ENCODE data around the gene PLXDC2.

The PLXDC2 gene

DNA sequence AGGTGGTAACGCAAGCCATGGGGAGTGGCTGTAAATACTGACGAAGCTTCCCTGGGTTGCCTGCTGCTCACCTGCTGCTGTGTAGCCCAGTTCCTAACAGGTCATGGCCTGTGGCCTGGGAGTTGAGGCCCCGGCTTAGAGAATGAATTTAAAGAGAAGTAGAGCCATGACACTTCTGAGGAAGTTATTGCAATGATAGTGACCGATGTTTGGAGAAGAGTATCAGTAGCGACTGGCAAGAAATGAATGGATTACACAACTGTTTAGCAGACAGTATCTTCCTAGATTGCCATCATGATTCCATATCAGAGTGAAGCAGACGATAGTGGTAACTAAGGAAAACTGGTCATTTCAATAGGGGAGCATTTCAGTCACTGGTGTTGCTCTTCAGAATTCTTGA is 249.6 kb downstream of the PLXDC2 start:
- DNase-seq = no peak

DNA sequence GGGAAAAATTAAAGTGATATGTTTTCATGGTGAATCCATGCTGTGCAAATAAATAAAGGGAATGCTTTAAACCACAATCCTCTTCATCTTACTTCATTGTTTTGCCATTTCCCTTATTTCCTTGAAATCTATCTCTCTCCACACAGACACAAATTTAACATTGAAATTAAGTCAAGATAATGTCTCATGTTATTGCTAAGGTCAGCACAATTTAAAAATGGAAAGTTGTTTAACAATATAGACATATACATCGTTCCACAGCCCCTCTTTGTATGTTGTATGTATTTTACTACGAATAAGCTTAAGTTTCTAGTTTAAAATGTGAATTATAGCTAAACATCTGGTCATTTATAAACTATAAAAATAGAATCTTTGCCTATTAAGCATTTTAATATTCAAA is 256.9 kb downstream of the PLXDC2 start:
- DNase-seq = no peak

- DNase-seq = no peak
Measured at GRCh38 chr10:20075713-20076112, 259.5 kb downstream of the PLXDC2 start.

- DNase-seq = no peak
Measured at GRCh38 chr10:20084451-20084850, 268.2 kb downstream of the PLXDC2 start.

GRCh38 chr10:20085115-20085514 is 268.9 kb downstream of the PLXDC2 start:
- no peak for DNase-seq

DNA sequence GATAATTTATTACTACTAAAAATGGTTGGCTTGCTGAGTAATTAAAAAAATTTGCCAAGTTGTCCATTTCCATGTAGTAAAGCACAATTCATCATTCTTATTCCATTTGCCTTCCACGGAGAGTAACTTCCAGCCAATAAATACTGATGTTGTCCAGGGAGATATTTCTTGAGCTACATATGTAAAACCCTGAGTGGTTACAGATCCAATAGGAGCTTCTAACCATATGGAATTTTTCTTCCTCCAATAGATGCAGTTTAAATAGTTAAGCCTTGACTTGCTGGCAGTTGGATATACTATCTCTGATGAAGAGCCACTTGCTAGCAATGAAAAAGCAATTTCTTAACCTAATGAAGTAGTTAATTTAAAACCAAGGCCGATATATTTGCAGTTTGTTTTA is 271.1 kb downstream of the PLXDC2 start:
- DNase-seq = no peak

DNA sequence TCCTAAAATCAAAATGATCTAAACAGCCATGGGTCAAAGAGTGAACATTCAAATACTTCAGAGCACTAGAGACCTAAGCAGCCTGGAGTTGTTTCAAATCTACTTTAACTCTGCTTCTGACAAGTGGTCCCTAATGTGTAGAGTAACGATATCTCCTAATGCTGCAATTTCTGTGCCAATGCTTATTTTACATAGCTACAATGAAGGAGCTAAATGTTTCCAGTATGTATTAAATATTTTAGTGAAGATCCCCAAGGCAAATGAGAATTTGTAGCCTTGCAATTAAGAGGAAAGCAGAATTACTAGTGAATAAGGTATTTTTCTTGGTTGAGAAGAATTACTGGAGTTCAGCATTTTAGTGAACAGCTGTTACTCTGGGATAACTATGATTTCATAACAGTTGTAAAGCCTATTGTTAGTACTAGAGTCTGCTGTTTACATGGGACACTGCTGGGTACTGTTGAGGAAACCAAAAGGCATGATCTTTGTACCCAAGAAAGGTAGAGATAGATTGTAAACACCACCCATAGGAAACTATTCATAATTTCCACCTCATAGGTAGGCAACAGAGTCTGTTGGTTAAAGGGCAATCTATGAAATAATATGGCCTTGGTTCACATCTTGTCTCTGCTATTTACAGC is 271.9 kb downstream of the PLXDC2 start:
- no peak for DNase-seq

- DNase-seq = no peak
Measured at GRCh38 chr10:20089879-20090278, 273.6 kb downstream of the PLXDC2 start.

DNA sequence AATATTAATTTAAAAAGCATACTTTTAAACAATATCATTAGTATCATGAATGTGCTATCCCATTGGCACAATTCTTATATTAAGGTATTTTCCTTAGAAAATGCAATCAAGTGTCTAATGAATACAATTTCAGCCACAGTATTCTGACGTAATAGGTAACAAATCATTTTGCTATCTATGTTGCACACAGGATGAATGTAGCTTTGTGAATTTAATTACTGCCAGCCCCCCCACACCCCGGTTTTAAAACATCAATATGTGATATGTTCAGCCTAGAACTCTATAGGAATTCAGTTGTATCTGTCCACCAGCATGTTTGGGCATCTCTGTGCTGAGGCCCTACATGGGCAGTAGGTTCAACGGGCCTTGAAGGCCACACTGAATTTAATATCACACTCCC is 274.6 kb downstream of the PLXDC2 start:
- DNase-seq = no peak

DNA sequence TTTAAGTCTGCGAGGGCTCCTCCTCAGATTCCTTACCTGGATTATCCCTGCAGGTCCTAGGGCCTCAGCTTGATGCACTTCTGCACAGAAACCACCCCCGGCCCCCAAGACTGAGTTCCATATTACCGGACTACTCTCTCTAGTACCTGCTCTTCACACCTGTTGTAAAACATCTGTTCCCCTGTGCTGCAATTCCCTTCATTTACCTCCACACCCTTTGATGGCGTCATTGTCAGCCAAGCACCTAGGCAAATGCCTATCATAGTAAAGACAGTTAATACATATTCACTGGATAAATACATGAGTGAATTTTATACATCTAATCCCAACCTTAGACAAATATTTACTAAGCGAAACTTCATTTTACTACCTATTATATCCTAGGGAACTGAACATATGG is 275.5 kb downstream of the PLXDC2 start:
- DNase-seq = no peak

- no peak for DNase-seq
Measured at GRCh38 chr10:20093600-20093999, 277.4 kb downstream of the PLXDC2 start.

GRCh38 chr10:20094226-20094976 is 278.2 kb downstream of the PLXDC2 start:
- no peak for DNase-seq

DNA sequence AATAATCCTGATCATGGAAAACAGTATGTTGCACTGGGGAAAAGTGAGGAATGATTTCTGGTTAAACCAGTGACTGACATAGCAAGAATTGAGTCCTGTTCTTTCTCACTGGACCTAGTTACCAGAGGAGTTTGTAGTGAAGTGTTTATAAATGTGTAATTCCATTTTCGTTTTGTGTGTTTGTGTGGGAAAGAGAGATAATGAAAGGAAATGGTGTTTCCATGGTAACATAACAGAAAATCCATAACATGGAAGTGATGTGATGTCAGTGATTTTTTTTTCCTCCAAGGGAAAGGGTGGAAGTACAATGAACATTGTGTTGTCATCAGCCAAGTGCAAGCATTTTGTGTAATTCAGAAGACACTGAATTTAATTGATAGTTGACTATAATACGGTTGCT is 283.9 kb downstream of the PLXDC2 start:
- DNase-seq = no peak

DNA sequence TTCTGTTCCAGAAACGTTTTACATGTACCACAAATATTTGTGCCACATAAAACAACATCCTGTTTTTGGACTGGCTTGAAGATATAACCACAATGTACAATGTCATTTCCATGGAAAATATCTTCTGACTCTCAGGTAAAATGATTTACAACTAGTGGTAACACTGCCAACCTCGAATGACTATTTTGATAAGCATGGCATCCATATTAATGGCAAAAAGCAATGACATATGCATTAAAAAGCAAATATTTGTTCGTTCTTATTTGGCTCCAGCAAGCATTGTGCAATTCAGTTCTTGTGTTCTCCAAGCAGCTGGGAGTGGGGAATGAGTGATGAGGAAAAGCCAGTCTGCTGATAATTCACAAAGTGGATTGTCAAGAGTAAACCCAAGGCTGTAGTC is 289.0 kb downstream of the PLXDC2 start:
- no peak for DNase-seq

DNA sequence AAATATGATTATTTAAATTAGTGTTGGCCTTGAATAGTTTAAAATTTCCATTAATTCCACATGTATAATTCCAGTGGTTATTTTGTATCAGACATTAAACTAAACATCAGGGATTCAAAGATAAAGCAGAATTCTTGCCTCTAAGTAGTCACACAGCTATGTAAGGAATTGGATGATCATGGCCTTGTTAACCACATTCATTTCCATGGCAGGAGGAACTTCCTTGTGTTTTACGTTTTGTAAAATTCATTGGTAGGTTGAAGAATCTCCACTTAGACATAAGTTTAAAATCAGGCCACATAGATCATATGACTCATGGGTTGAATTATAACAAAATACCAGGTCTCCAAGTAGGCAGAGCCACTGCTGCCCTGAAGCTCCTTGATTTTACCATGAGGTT is 289.7 kb downstream of the PLXDC2 start:
- DNase-seq = no peak

GRCh38 chr10:20108021-20108420 is 291.8 kb downstream of the PLXDC2 start:
- no peak for DNase-seq

DNA sequence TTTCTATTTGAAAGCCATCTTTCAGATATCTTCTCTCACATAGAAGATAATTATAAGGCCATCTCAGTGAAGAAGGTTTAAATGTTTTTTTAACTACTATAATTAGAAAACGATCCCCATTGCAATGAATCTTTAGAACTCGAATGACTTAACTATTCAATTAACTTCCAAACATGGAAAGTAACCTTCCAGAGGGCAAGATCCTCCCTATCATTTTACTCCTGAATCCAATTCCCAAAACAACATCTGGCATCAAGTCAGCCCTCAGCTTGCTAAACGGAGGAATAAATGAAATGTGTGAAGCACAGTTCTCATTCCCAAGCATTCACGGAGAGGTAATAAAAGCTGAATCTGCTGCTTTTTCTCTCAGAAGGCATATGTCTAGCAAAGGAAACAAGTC is 293.4 kb downstream of the PLXDC2 start:
- no peak for DNase-seq

DNA sequence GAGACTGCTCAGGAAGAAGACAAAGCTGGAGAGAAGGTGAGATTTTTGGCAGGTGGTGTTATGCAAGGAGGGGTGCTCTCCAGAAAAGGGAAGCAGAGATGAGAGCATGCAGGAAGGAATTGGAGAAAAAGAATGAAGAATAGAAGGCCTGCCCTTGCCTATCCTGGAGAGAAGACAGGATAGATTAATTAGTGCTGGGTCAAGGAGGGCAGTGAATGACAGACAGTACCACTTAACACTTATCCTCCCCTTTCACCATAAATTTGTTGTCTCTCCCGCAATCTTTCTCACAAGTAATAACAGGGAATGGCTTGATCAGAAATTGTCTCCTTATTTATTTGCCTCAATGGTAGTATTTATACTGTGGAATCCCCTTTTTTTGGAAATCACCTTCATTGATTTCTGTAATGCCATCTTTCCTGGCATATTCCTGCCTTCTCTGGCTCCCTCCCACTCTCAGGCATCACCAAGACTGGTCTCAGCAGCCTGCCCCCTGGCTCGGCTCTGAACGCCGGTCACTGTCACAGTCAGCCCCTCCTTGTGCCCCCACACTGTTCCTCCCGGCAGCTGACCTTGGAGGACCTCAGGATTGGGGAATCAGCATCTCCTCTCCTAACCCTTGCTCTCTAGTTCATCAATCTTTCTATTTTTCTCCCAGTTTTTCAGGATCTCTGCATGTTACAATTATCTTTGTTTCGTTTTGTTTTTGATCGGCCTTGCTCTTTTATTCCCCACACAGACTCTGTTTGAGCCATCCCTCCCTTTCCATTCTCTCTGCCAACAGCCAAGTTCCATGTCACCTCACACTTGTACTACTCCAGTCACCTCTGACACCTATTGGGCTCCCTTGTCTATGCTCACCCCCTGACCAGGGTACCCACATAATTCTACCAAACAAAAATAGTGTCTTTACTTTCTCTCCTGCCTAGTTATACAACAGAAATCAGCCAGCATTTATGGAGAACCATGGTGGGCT is 294.2 kb downstream of the PLXDC2 start:
- no peak for DNase-seq

DNA sequence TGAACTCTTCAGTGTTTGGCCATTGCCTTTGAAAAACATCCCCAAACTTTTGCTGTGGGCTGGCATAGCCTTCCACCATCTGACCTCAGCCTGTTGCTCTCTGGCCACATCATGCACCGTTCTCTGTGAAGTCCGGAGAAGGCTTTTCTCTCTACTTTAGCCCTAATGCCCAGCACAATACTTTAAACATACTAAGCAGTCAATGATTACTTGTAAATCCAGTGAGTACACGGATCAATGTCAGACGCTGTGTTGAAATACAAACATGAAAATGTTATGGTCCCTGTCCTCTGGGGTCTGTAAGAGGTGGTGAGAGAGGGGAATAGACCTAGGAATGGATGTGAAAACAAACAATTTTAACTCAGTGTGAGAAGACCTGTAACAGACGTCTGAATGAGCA is 297.9 kb downstream of the PLXDC2 start:
- no peak for DNase-seq

DNA sequence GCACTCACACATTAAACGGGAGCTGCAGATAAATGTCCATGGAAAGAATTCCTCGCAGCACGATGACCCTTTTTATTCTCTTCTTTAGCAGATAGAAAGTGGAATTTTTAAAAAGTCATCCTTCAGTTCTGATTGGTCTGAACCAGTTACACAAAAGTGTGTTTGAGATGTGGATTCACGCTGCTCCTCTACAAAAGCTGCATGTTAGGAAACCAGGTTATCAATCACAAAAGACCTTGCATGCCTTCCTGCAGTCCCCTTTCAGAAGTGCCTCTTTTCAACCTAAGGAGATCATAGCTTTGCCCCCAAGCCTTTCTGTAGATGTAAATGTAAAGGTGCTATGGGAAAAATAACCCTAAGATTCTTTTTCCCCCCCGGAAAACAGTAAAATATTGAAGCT is 299.7 kb downstream of the PLXDC2 start:
- DNase-seq = no peak

GRCh38 chr10:20117471-20117870 is 301.2 kb downstream of the PLXDC2 start:
- no peak for DNase-seq

DNA sequence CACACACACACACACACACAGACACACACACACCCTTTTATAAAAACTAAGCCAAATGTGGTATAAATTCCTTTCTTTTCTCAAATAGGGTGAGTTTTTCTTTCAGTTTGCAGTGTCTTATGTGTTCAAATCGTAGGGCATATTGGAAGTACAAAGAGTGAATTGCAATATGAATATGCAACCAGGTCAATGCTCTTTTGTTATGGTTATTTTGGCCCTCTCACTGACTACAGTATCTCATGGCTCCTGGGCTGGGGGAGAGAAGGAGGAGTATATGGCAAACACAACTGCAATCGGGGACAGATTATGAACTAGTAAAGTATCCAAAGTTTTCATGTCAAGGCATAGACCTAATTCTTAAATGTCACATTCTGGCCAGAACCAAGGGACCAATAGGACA is 301.9 kb downstream of the PLXDC2 start:
- no peak for DNase-seq

DNA sequence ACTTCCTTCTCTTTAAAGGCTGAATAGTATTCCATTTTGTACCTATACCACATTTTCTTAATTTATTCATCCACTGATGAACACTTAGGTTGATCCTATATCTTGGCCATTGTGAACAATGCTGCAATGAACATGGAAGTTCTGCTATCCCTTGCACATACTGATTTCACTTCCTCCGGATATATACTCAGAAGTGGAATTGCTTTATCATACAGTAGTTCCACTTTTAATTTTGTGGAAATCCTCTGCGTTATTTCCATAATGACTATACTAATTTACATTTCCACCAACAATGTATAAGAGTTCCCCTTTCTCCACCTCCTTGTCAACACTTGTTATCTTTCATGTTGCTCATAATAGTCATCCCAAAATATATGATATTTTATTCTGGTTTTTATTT is 312.6 kb downstream of the PLXDC2 start:
- no peak for DNase-seq

DNA sequence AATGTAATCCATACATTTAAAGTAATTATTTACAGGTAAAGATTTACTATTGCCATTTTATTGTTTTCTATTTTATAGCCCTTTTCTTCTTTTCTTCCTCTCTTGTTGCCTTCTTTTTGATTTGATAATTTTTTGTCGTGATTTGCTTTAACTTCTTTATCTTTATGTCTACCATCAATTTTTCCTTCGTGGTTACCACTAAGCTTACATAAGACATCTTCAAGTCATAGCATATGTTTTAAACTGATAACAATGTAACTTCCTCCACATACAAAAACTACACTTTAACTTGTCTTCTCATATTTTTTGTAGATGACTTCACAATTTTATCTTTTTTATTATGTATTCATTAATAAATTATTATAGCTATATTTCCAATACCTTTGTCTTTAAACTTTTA is 316.6 kb downstream of the PLXDC2 start:
- DNase-seq = no peak

All from stimulated activated CD4-positive, alpha-beta T cell treated with anti-CD3 and anti-CD28 coated beads, Interleukin-4, amount 100 ng/mL, for 1 hour (primary cell).